Smooth muscle cell (in vitro differentiated cells): ENCODE data around the gene HELZ2. TPM values are rescaled to one million over a fixed set of nuclear protein-coding genes. Genes with fewer than 3 reads are reported as not detected.
A peak's percentile ranks its signal among the peaks of the same experiment; 100 is the strongest.
"Not testable (repeated sequence)": the region's sequence is repeated elsewhere in the genome, so short reads cannot be mapped to it uniquely, and the experiment has no call there.

Source experiments
- DNase-seq: peaks from one replicate; lab custom pipeline; 2025; ENCODE audit not compliant: unreplicated experiment; lab: John Stamatoyannopoulos, UW
- H2AFZ ChIP-seq: fragments of 200-600 bp; sonication (generic); 2 replicates; pipeline ENCODE4 v1.6.0; 2016; ENCODE audit warnings: antibody characterized with exemption, low read depth, mild to moderate bottlenecking
- H3F3A ChIP-seq: fragments of 200-600 bp; sonication (generic); 2 replicates; pipeline ENCODE4 v1.6.0; 2017; ENCODE audit warnings: antibody characterized with exemption, low read depth
- H3K27ac ChIP-seq: fragments of 200-600 bp; sonication (generic); 2 replicates; pipeline ENCODE4 v1.5.1; 2016; ENCODE audit warnings: low read depth, mild to moderate bottlenecking
- H3K27me3 ChIP-seq: fragments of 200-600 bp; sonication (generic); 2 replicates; pipeline ENCODE4 v1.6.1; 2016; ENCODE audit warnings: low read depth, mild to moderate bottlenecking
- H3K36me3 ChIP-seq: fragments of 200-600 bp; sonication (generic); 2 replicates; pipeline ENCODE4 v1.5.1; 2016; ENCODE audit warnings: low read depth
- H3K4me1 ChIP-seq: fragments of 200-600 bp; sonication (generic); 2 replicates; pipeline ENCODE4 v1.5.1; 2016; ENCODE audit warnings: low read depth
- H3K4me2 ChIP-seq: fragments of 200-600 bp; sonication (generic); 2 replicates; pipeline ENCODE4 v1.6.0; 2016; ENCODE audit warnings: mild to moderate bottlenecking
- H3K4me3 ChIP-seq: fragments of 200-600 bp; sonication (generic); 2 replicates; pipeline ENCODE4 v1.5.1; 2016; ENCODE audit warnings: mild to moderate bottlenecking
- H3K79me2 ChIP-seq: fragments of 200-600 bp; sonication (generic); 2 replicates; pipeline ENCODE4 v1.6.0; 2016; ENCODE audit warnings: low read depth, mild to moderate bottlenecking
- H3K9ac ChIP-seq: fragments of 200-600 bp; sonication (generic); 2 replicates; pipeline ENCODE4 v1.6.0; 2016; ENCODE audit warnings: low read depth
- H3K9me3 ChIP-seq: fragments of 200-600 bp; sonication (generic); replicated peaks from 2 replicates; pipeline ENCODE4 v1.5.1; 2016; ENCODE audit warnings: low read depth
- H4K20me1 ChIP-seq: fragments of 200-600 bp; sonication (generic); 2 replicates; pipeline ENCODE4 v1.6.0; 2016; ENCODE audit warnings: low read depth
- WGBS: methylation state at CpG from one replicate; pipeline ENCODE4 v1.1.7; 2016; ENCODE audit warnings: low lambda C conversion rate; 5-methylcytosine and 5-hydroxymethylcytosine counted together
- polyA plus RNA-seq: library from polyadenylated mRNA; unstranded; fragments of >200 nt; fragmentation: Nextera tagmentation; extraction: Ambion mirVana; gene quantifications from 2 replicates; pipeline ENCODE4 v1.2.1, GENCODE V29; 2016
- total RNA-seq: library from RNA; depleted of rRNA; stranded (reverse); fragments of >200 nt; gene quantifications from 2 replicates; pipeline ENCODE4 v1.2.3, GENCODE V29; 2014
- TF ChIP-seq, protein P1 (sequence below): fragments of 200-600 bp; sonication (generic); IDR thresholded peaks from 2 replicates; pipeline ENCODE4 v1.5.1; 2017; ENCODE audit warnings: borderline replicate concordance, mild to moderate bottlenecking, antibody characterized with exemption; ENCODE audit not compliant: insufficient read depth, poor library complexity, severe bottlenecking

HELZ2 gene
- total and polyA plus RNA-seq, 2 experiments from 2014 or later: 3.0 to 13.8 TPM

- H3K9me3 ChIP-seq: no peaks in the 10 kb centered on the region
- peak overlapping the region; percentile 99 for H3K4me2 ChIP-seq
- H3K36me3 ChIP-seq: no peaks in the 10 kb centered on the region
- H3K79me2 ChIP-seq: no peaks in the 10 kb centered on the region
- 92% methylated on average over 34 of the region's 34 CpGs for WGBS
- H3K9ac ChIP-seq: peak overlapping the region; percentile 91
- no peaks in the 10 kb centered on the region for H4K20me1 ChIP-seq
- H3K27ac ChIP-seq: no peak overlapping the region
- no peak for DNase-seq
- no peak overlapping the region for H2AFZ ChIP-seq
- no peaks in the 10 kb centered on the region for H3K27me3 ChIP-seq
- H3K4me3 ChIP-seq: peak overlapping the region; percentile 83
- H3F3A ChIP-seq: no peaks in the 10 kb centered on the region
- TF ChIP-seq, protein P1, sequence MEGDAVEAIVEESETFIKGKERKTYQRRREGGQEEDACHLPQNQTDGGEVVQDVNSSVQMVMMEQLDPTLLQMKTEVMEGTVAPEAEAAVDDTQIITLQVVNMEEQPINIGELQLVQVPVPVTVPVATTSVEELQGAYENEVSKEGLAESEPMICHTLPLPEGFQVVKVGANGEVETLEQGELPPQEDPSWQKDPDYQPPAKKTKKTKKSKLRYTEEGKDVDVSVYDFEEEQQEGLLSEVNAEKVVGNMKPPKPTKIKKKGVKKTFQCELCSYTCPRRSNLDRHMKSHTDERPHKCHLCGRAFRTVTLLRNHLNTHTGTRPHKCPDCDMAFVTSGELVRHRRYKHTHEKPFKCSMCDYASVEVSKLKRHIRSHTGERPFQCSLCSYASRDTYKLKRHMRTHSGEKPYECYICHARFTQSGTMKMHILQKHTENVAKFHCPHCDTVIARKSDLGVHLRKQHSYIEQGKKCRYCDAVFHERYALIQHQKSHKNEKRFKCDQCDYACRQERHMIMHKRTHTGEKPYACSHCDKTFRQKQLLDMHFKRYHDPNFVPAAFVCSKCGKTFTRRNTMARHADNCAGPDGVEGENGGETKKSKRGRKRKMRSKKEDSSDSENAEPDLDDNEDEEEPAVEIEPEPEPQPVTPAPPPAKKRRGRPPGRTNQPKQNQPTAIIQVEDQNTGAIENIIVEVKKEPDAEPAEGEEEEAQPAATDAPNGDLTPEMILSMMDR: no peak
- peaks cover 4% of the 10 kb centered on the region for H3K4me1 ChIP-seq
These were observed 1.0 kb downstream of the HELZ2 start for GRCh38 chr20:63572788-63573646.

- TF ChIP-seq, protein P1: no peak
- H3K27me3 ChIP-seq: no peaks in the 10 kb centered on the region
- no peaks in the 10 kb centered on the region for H3K36me3 ChIP-seq
- H3K27ac ChIP-seq: no peak overlapping the region
- H3K4me1 ChIP-seq: peaks cover 4% of the 10 kb centered on the region
- no peak overlapping the region for H3K4me2 ChIP-seq
- no peaks in the 10 kb centered on the region for H3K9me3 ChIP-seq
- no peaks in the 10 kb centered on the region for H3F3A ChIP-seq
- no peak for DNase-seq
- 96% methylated on average over 41 of the region's 48 CpGs for WGBS
- no peaks in the 10 kb centered on the region for H3K79me2 ChIP-seq
- H3K4me3 ChIP-seq: no peak overlapping the region
- H2AFZ ChIP-seq: no peak overlapping the region
- no peaks in the 10 kb centered on the region for H4K20me1 ChIP-seq
- no peak overlapping the region for H3K9ac ChIP-seq
These were observed 1.8 kb downstream of the HELZ2 start for GRCh38 chr20:63572071-63572787.

- H3K9me3 ChIP-seq, H3K27me3 ChIP-seq, DNase-seq, H3K79me2 ChIP-seq, H3K4me3 ChIP-seq, H3K4me1 ChIP-seq, H4K20me1 ChIP-seq, H2AFZ ChIP-seq, H3F3A ChIP-seq, H3K9ac ChIP-seq, H3K36me3 ChIP-seq, H3K27ac ChIP-seq, H3K4me2 ChIP-seq: not testable (repeated sequence)
- WGBS: 82% methylated on average over 11 of the region's 11 CpGs
These were observed 3.0 kb downstream of the HELZ2 start for GRCh38 chr20:63571087-63571478.

- TF ChIP-seq, protein P1: no peak
- Histone ChIP-seq H3K27ac (no peak overlapping the region), H3K4me1 (peaks cover 4% of the 10 kb centered on the region), H3K36me3 (no peaks in the 10 kb centered on the region), H3K79me2 (no peaks in the 10 kb centered on the region), H4K20me1 (no peaks in the 10 kb centered on the region), H3K4me2 (no peak overlapping the region), H3K4me3 (no peak overlapping the region), H3K27me3 (no peaks in the 10 kb centered on the region), H3K9me3 (no peaks in the 10 kb centered on the region), H3F3A (no peaks in the 10 kb centered on the region), H3K9ac (no peak overlapping the region), H2AFZ (no peak overlapping the region)
- DNase-seq: no peak
- WGBS: 96% methylated on average over 19 of the region's 28 CpGs
These were observed 3.6 kb downstream of the HELZ2 start for GRCh38 chr20:63570281-63571086.
